ENCODE measurements around the gene PREP. TPM values are rescaled to one million over a fixed set of nuclear protein-coding genes. Genes with fewer than 3 reads are reported as not detected.

The PREP gene
- 28.4 TPM for total RNA-seq

DNA sequence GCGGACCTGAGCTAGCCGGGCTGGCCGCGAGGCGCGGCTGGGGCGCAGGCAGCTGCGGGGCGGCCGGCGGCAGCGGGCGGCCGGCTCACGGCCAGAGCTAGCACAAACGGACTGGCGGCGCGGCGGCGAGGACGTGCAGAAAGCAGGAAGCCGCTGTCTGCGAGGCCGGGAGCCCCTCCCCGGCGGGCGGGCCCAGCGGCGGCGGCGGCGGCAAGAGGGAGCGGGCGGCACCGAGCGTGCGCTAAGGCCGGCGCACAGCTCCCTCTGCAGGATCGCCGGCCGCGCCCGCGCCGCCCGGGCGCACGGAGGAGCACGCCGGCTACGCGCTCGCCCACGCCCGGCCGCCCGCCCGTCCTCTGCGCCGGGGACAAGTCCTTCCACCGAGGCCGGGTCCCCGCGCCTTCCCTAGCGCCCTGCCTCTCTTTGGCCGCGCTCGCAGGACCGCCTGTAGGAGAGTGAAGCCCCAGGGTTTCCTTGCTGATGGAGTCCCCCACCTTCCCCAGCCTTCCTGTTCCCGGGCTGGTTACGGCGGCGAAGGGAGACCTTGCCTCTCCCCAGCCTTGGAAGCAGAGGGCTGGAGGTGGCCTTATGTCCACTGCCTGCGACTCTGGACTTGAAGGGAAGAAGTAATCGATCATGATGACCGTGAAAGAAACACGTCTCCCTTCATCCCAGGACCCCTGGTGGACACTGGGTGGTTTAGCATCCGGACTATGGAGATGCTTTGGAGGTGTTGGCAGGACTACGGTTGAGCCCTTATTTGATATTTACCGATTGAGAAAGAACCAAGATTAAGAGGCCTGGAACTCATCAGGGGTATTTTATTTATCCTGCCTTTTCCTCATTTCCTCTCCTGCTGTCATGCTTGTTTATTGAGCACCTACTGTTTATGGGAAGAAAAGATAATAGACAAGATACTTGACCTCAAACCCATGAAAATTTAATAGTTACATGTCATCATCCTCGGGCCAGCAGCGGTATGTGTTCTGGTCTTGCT, at the start of gene PREP:
PREP (minus strand) TSS at position 144 of the 997 bp plus-strand sequence. CDS start 191 bp downstream, outside the sequence.

Other genes with a start within 250 kb of the PREP start
- gene POPDC3, start 223.1 kb downstream of the PREP start, total RNA-seq: 5.4 TPM

Data from camera-type eye (tissue), 1 donor.